KG1 (cell line): ENCODE results near the gene MEFV.
A peak's percentile ranks its signal among the peaks of the same experiment; 100 is the strongest.
"Not testable (repeated sequence)": the region's sequence is repeated elsewhere in the genome, so short reads cannot be mapped to it uniquely, and the experiment has no call there.

Experiments used
- DNase-seq: peaks from one replicate; lab custom pipeline; 2025; lab: John Stamatoyannopoulos, UW

The MEFV gene, protein sequence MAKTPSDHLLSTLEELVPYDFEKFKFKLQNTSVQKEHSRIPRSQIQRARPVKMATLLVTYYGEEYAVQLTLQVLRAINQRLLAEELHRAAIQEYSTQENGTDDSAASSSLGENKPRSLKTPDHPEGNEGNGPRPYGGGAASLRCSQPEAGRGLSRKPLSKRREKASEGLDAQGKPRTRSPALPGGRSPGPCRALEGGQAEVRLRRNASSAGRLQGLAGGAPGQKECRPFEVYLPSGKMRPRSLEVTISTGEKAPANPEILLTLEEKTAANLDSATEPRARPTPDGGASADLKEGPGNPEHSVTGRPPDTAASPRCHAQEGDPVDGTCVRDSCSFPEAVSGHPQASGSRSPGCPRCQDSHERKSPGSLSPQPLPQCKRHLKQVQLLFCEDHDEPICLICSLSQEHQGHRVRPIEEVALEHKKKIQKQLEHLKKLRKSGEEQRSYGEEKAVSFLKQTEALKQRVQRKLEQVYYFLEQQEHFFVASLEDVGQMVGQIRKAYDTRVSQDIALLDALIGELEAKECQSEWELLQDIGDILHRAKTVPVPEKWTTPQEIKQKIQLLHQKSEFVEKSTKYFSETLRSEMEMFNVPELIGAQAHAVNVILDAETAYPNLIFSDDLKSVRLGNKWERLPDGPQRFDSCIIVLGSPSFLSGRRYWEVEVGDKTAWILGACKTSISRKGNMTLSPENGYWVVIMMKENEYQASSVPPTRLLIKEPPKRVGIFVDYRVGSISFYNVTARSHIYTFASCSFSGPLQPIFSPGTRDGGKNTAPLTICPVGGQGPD

DNA sequence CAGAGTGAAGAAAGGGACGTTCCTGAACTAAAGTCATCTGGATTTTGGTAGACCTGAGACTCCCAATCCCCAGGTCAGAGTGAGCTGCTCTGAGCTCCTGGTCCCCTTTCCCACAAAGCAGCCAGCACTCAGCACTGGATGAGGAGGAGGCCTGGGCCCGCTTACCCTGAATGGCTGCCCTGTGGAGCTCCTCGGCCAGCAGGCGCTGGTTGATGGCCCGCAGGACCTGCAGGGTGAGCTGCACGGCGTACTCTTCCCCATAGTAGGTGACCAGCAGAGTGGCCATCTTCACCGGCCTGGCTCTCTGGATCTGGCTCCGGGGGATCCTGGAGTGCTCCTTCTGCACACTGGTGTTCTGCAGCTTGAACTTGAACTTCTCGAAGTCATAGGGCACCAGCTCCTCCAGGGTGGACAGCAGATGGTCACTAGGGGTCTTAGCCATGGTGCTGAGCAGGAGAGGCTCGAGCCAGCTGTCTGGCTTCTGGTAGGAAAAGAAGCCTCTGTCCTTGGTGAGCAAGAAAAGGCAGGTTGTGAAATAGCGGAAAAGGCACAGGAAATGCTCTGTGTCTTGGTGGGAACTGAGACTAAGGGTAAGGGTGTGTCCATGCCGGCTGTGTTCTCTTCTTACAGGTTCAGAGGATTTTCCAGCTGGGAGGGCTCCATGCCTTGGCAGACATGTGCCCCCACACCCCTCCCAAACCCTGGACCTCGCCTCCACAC, at the start of gene MEFV:
Gene MEFV, minus strand, starts transcription at position 488 of the 720 bp plus-strand sequence. Its CDS starts 46 bp downstream, at position 442.
- no peak for DNase-seq

- no peak for DNase-seq
Observed at GRCh38 chr16:3306078-3306477, 49.6 kb upstream of the MEFV start.

GRCh38 chr16:3305109-3306068, 49.0 kb upstream of the MEFV start, which contains the start of the genes TIGD7 and ZNF75A:
Gene TIGD7 (minus strand): TSS chr16:3305430. CDS start chr16:3300614, 4,816 bp downstream.
Gene ZNF75A (plus strand): TSS chr16:3305497. CDS start chr16:3308429, 2,932 bp downstream.
- peak; percentile 74 for DNase-seq

DNA sequence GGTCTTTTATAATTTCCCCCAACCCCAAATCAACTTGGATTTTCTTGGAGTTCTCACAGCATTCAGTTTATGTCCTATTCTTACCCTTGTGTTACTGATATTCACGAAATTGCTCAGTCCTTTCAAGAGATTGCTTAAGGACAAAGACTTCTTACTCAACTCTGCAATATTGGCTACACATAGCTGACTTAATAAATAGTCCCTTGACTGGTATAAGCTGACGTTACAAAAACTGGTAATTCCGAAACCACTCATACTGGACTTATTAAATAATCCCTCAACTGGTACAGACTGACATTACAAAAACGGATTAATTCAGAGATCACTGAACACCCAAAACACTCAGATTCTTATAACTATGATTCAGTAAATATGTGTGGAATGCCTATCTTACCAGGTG, 47.9 kb upstream of the MEFV start:
- no peak for DNase-seq

- no peak for DNase-seq
Observed at GRCh38 chr16:3295783-3296182, 39.4 kb upstream of the MEFV start.

- DNase-seq: no peak
Observed at GRCh38 chr16:3295209-3295608, 38.8 kb upstream of the MEFV start.

DNA sequence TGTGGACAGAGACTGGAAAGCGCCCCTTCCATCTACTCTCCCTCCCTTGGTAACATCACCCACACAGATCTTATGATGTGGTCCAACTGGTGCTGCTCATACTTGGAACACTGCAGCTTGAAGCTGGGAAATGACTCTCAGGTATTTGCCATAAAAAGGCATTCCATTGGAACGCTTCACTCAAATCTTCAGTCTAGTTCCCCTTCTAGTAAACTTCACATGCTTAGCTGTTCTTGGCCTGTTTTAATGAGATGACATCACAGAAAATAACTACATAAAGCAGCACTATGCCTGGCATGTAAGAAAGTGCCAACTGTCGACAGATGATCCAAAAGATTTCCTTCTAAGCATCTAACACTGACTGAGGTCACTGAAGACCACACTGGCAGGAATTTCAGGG, 36.2 kb upstream of the MEFV start:
- DNase-seq: no peak

DNA sequence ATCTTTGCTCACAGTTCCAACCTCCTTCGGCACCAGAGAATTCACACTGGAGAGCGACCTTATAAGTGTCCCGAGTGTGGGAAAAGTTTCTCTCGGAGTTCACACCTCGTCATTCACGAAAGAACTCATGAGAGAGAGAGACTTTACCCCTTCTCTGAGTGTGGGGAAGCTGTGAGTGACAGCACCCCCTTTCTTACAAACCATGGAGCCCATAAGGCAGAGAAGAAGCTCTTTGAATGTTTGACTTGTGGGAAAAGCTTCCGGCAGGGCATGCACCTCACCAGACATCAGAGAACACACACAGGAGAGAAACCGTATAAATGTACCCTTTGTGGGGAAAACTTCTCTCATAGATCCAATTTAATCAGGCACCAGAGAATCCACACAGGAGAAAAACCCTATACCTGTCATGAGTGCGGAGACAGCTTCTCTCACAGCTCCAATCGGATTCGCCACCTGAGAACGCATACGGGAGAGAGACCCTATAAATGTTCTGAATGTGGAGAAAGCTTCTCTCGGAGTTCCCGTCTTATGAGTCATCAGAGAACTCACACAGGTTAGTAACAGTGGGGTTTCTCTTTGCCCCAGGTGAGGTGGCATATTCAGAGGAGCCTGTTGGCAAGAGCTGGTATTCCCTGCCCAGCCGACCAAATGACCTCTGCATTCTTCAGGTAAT, 33.7 kb upstream of the MEFV start:
- DNase-seq: no peak

DNA sequence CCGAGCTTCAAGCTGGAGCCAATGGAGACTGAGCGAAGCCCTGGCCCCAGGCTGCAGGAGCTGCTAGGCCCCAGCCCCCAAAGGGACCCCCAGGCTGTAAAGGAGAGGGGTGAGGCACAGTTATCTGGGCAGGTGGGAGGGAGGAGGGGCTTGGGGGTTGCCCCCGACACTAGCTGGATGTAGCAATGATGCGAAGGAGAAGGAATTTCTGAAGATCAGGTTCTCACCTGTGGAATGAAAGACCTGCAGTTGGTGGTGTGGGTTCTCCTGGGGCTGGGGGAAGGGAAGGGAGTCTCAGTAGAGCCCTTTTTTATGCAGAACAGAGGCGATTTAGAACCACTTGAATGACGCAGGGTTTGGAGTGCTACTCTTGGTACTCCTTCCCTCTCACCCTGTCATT, 28.7 kb upstream of the MEFV start:
- DNase-seq: no peak

GRCh38 chr16:3283543-3284447, 27.4 kb upstream of the MEFV start:
- no peak for DNase-seq

DNA sequence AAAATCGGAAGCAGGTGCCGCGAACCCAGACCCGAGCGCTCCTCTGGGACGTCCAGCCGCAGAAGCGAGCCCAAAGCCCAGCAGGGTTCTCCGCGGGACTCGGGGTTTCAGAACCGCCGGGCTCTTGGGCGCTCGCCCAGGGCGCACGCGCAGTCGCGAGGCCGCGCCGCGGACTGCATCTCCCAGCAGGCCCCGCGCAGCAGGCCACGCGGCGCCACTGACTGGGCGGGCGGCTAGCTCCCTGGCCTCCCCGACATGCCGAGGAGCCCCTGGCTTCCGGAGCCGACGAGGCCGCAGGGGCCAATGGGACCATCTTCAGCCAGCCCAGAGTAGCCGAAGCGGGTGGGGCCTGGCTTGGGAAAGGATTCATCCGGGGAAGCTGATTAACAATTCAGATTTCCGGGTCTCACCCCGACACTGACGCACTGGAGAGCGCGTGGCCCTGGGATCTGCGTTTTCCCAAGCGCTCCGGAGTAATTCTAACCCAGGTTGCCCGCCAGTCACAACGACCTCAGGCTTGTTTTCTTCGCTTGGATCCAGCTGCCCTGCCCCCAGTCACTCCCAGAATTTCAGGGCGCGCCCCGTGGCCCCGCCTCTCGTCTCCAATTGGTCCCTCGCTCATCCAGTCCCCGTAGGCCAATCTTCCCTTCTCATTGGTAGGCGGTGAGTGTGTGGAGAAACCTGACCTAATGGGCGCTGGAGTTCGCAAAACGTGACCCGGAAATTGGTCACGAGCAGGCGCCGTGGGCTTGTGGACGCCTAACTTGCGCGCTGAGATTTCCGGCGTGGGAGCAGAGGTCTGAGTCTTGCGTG, 26.5 kb upstream of the MEFV start, which contains the start of gene ZNF263:
Gene ZNF263, plus strand, starts transcription at position 762 of the 813 bp plus-strand sequence. CDS start 328 bp downstream, outside the sequence.
- DNase-seq: peak; percentile 89

- peak; percentile 79 for DNase-seq
Observed at GRCh38 chr16:3282103-3282729, 25.8 kb upstream of the MEFV start.

GRCh38 chr16:3281222-3281820, 24.9 kb upstream of the MEFV start:
- no peak for DNase-seq

DNA sequence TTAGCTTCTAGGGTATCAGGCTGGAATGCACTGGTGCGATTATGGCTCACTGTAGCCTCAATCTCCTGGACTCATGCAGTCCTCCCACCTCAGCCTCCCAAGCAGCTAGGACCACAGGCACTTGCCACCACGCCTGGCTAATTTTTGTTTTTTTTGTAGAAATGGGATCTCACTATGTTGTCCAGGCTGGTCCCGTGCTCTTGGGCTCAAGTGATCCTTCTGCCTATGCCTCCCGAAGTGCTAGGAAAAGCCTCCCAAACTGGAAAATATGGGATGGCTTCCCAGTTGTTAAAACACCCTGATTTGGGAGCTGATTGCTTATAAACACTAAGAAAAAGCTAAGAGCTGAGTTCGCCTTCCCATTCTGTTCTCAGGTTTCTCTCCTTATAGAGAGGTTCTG, 20.2 kb upstream of the MEFV start:
- no peak for DNase-seq

- no peak for DNase-seq
Observed at GRCh38 chr16:3274947-3275346, 18.5 kb upstream of the MEFV start.

DNA sequence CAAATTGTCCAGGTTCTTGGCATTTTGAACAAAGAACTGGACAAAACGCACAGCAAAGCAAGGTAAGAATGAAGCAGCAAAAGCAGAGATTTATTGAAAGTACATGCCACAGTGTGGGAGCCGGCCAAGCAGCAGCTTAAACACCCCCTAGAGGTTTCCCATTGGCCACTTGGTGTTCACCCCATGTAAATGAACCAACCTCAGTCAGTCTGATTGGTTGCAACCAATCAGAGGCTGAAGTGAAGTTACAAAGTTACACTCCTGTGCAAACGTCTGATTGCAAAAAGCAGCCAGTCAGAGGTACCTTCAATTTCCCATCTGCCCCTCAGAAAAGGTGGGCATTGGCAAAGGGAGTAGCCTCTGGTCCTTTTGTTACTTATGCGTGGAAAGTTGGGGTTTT, 18.1 kb upstream of the MEFV start:
- no peak for DNase-seq

GRCh38 chr16:3271281-3271680, 14.8 kb upstream of the MEFV start:
- DNase-seq: not testable (repeated sequence)

GRCh38 chr16:3270718-3271117, 14.3 kb upstream of the MEFV start:
- not testable (repeated sequence) for DNase-seq
